H9 (cell line): ENCODE measurements around the gene ARPIN. TPM values are rescaled to one million over a fixed set of nuclear protein-coding genes. Genes with fewer than 3 reads are reported as not detected.

Source experiments
- DNase-seq: peaks from one replicate; pipeline ENCODE4 v3.0.0-alpha.2; 2017
- H2AFZ ChIP-seq: one replicate; pipeline ENCODE4 v1.6.1; 2013; ENCODE audit warnings: mild to moderate bottlenecking, low read length, control low read depth, moderate library complexity
- H2AK5ac ChIP-seq: 2 replicates; pipeline ENCODE4 v1.6.1; 2013; ENCODE audit warnings: low read length, control low read depth, mixed read lengths; ENCODE audit not compliant: insufficient read length
- H2BK120ac ChIP-seq: one replicate; pipeline ENCODE4 v1.6.1; 2013; ENCODE audit warnings: low read depth, mild to moderate bottlenecking, low read length, control low read depth, inconsistent platforms; ENCODE audit not compliant: poor library complexity, severe bottlenecking
- H2BK12ac ChIP-seq: 2 replicates; pipeline ENCODE4 v1.6.1; 2013; ENCODE audit warnings: low read length, control low read depth, mixed read lengths, low read depth; ENCODE audit not compliant: insufficient read length
- H2BK15ac ChIP-seq: 2 replicates; pipeline ENCODE4 v1.6.1; 2013; ENCODE audit warnings: low read depth, low read length, control low read depth
- H2BK20ac ChIP-seq: one replicate; pipeline ENCODE4 v1.6.1; 2013; ENCODE audit warnings: low read depth, mild to moderate bottlenecking, low read length, control low read depth, inconsistent platforms; ENCODE audit not compliant: poor library complexity, severe bottlenecking
- H2BK5ac ChIP-seq: 2 replicates; pipeline ENCODE4 v1.6.1; 2013; ENCODE audit warnings: low read length, control low read depth, mixed read lengths; ENCODE audit not compliant: insufficient read length
- H3K14ac ChIP-seq: 2 replicates; pipeline ENCODE4 v1.6.1; 2013; ENCODE audit warnings: low read length, control low read depth; ENCODE audit not compliant: insufficient read depth
- H3K18ac ChIP-seq: 2 replicates; pipeline ENCODE4 v1.6.1; 2013; ENCODE audit warnings: low read depth, mild to moderate bottlenecking, mixed read lengths, low read length, control low read depth; ENCODE audit not compliant: insufficient read length
- H3K23ac ChIP-seq: 2 replicates; pipeline ENCODE4 v1.6.1; 2013; ENCODE audit warnings: low read length, control low read depth, mixed read lengths, low read depth; ENCODE audit not compliant: insufficient read length
- H3K23me2 ChIP-seq: 2 replicates; pipeline ENCODE4 v1.6.1; 2013; ENCODE audit warnings: low read depth, mild to moderate bottlenecking, mixed read lengths, low read length, control low read depth; ENCODE audit not compliant: insufficient read length, poor library complexity, severe bottlenecking
- H3K27ac ChIP-seq: 2 replicates; pipeline ENCODE4 v1.5.1; 2013; ENCODE audit warnings: low read length, control low read depth, mixed read lengths, low read depth; ENCODE audit not compliant: insufficient read length
- H3K27me3 ChIP-seq: 2 replicates; pipeline ENCODE4 v1.6.1; 2013; ENCODE audit warnings: low read length, control low read depth, inconsistent platforms; ENCODE audit not compliant: insufficient read depth
- H3K4ac ChIP-seq: 2 replicates; pipeline ENCODE4 v1.6.1; 2013; ENCODE audit warnings: low read depth, mild to moderate bottlenecking, control low read depth, inconsistent platforms, low read length, moderate library complexity
- H3K4me1 ChIP-seq: 2 replicates; pipeline ENCODE4 v1.6.1; 2013; ENCODE audit warnings: low read length, control low read depth, inconsistent platforms; ENCODE audit not compliant: insufficient read depth
- H3K4me2 ChIP-seq: 2 replicates; pipeline ENCODE4 v1.6.1; 2013; ENCODE audit warnings: low read length, control low read depth, mixed read lengths; ENCODE audit not compliant: insufficient read length, insufficient read depth
- H3K56ac ChIP-seq: 2 replicates; pipeline ENCODE4 v1.6.1; 2013; ENCODE audit warnings: low read depth, mild to moderate bottlenecking, mixed read lengths, low read length, control low read depth; ENCODE audit not compliant: insufficient read length
- H3K79me1 ChIP-seq: 2 replicates; pipeline ENCODE4 v1.6.1; 2013; ENCODE audit warnings: low read depth, mild to moderate bottlenecking, moderate library complexity, low read length, control low read depth, inconsistent platforms; ENCODE audit not compliant: insufficient read depth, poor library complexity, severe bottlenecking
- H3K79me2 ChIP-seq: 2 replicates; pipeline ENCODE4 v1.6.1; 2013; ENCODE audit warnings: low read length, control low read depth, inconsistent platforms; ENCODE audit not compliant: insufficient read depth
- H3K9ac ChIP-seq: 2 replicates; pipeline ENCODE4 v1.6.1; 2013; ENCODE audit warnings: low read length, control low read depth, mixed read lengths; ENCODE audit not compliant: insufficient read length; ENCODE audit errors: extremely low read depth
- H3K9me3 ChIP-seq: one replicate; pipeline ENCODE4 v1.6.1; 2013; ENCODE audit warnings: low read depth, low read length, inconsistent platforms; ENCODE audit not compliant: control insufficient read depth
- H3T11ph ChIP-seq: one replicate; pipeline ENCODE4 v1.6.1; 2013; ENCODE audit warnings: mild to moderate bottlenecking, low read length, control low read depth, inconsistent platforms
- H4K20me1 ChIP-seq: one replicate; pipeline ENCODE4 v1.6.1; 2013; ENCODE audit not compliant: control insufficient read depth, insufficient read length, insufficient read depth
- H4K5ac ChIP-seq: 2 replicates; pipeline ENCODE4 v1.6.1; 2013; ENCODE audit warnings: low read depth, mild to moderate bottlenecking, mixed read lengths, low read length, control low read depth; ENCODE audit not compliant: insufficient read length
- H4K8ac ChIP-seq: replicated peaks from 2 replicates; pipeline ENCODE4 v1.6.1; 2013; ENCODE audit warnings: low read length, control low read depth, mixed read lengths, low read depth; ENCODE audit not compliant: insufficient read length
- H4K91ac ChIP-seq: 2 replicates; pipeline ENCODE4 v1.6.1; 2013; ENCODE audit warnings: low read depth, mild to moderate bottlenecking, moderate library complexity, mixed read lengths, low read length, control low read depth; ENCODE audit not compliant: insufficient read length
- H3K27ac Mint-ChIP-seq, 3 experiments: 2 replicates in 2 of 3; 3 replicates in 1 of 3; pipeline ENCODE4 v1.8.0; 2020 to 2021; ENCODE audit warnings: mixed read lengths in 3 of 3, mild to moderate bottlenecking in 1 of 3, moderate library complexity in 1 of 3
- H3K27me3 Mint-ChIP-seq: 2 replicates; pipeline ENCODE4 v1.8.0; 2021; ENCODE audit warnings: low read depth, mild to moderate bottlenecking, moderate library complexity, mixed read lengths
- H3K36me3 Mint-ChIP-seq, 3 experiments: 2 replicates in 2 of 3; 3 replicates in 1 of 3; pipeline ENCODE4 v1.8.0; 2020 to 2021; ENCODE audit warnings: low read depth in 3 of 3, mixed read lengths in 3 of 3; ENCODE audit not compliant: insufficient read depth in 1 of 3
- H3K4me1 Mint-ChIP-seq, 2 experiments: 2 replicates each; pipeline ENCODE4 v1.8.0; 2020; ENCODE audit warnings: mixed read lengths in 2 of 2
- H3K4me3 Mint-ChIP-seq, 2 experiments: 2 replicates in 1 of 2; 3 replicates in 1 of 2; pipeline ENCODE4 v1.8.0; 2020 to 2021; ENCODE audit warnings: mild to moderate bottlenecking in 2 of 2, mixed read lengths in 2 of 2, moderate library complexity in 1 of 2
- H3K9me3 Mint-ChIP-seq, 2 experiments: 2 replicates in 1 of 2; 3 replicates in 1 of 2; pipeline ENCODE4 v1.8.0; 2020; ENCODE audit warnings: mild to moderate bottlenecking in 2 of 2, mixed read lengths in 2 of 2, moderate library complexity in 1 of 2
- WGBS: extraction: QIAGEN DNeasy Blood & Tissue Kit; methylation state at CpG from one replicate; pipeline ENCODE4 v1.1.7; 2013; ENCODE audit warnings: missing lambda C conversion rate, low lambda C conversion rate, mixed read lengths; ENCODE audit not compliant: insufficient read length; ENCODE audit errors: extremely low coverage; 5-methylcytosine and 5-hydroxymethylcytosine counted together
- total RNA-seq: library from RNA; stranded (reverse); gene quantifications from 2 replicates; pipeline ENCODE4 v1.2.1, GENCODE V29; 2021
- TF ChIP-seq, protein P1 (sequence below): fragments of 200-600 bp; sonication (generic); conservative IDR thresholded peaks from 3 replicates; pipeline ENCODE4 v1.8.0; 2021; ENCODE audit warnings: antibody characterized with exemption, mild to moderate bottlenecking

Gene ARPIN
- total RNA-seq, 1 experiment from 2014 or later: 6.4 TPM

DNA sequence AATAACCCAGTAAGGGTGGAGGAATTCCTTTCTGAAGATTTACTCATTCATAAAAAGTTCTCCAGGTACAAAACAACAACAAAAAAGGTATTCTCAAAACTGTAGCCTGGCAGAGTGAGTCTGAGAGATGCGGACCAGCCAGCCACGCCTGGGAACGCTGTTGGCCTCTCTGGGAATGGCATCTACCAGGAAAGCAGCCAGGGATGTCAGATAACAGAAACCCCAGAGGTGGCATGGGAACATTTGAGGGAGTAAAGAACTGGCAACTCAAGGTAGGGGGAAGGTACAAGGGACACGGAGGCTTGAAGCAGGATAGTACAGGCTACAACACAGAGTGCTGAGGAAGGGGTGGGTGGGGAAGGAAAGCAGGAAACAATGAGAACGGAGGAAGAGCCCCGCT is 11.9 kb downstream of the ARPIN start:
- DNase-seq: no peak

More for the DNA sequence above, 11.9 kb downstream of the ARPIN start:
- Histone ChIP-seq H2BK12ac (no peak overlapping the region), H3K4ac (no peak overlapping the region), H3T11ph (no peak overlapping the region), H3K79me1 (no peaks in the 10 kb centered on the region), H3K27me3 (no peaks in the 10 kb centered on the region), H4K20me1 (no peaks in the 10 kb centered on the region), H3K4me2 (no peak overlapping the region), H2BK15ac (no peak overlapping the region), H3K14ac (no peak overlapping the region), H3K23me2 (no peaks in the 10 kb centered on the region), H3K9ac (no peak overlapping the region), H4K5ac (no peak overlapping the region), H4K8ac (no peak overlapping the region), H2BK120ac (no peak overlapping the region), H2AFZ (no peak overlapping the region), H3K27ac (no peak overlapping the region), H3K4me1 (no peaks in the 10 kb centered on the region), H3K18ac (no peak overlapping the region), H3K56ac (no peak overlapping the region), H2BK20ac (no peak overlapping the region), H2AK5ac (no peak overlapping the region), H3K23ac (no peak overlapping the region), H4K91ac (no peak overlapping the region), H2BK5ac (no peak overlapping the region), H3K79me2 (no peaks in the 10 kb centered on the region), H3K9me3 (no peaks in the 10 kb centered on the region)
- Mint-ChIP-seq H3K9me3 (no peaks in the 10 kb centered on the region), H3K27me3 (no peaks in the 10 kb centered on the region), H3K36me3 (peaks cover 0 to 5% (median 1%) of the 10 kb centered on the region in 3 experiments; a peak in 2 of 7 replicates), H3K4me1 (peaks cover 6% of the 10 kb centered on the region in 2 experiments), H3K4me3 (no peak overlapping the region), H3K27ac (peak overlapping the region in 2 of 3 experiments; percentile 53 to 80; a peak in 1 of 7 replicates)
- TF ChIP-seq, protein P1, sequence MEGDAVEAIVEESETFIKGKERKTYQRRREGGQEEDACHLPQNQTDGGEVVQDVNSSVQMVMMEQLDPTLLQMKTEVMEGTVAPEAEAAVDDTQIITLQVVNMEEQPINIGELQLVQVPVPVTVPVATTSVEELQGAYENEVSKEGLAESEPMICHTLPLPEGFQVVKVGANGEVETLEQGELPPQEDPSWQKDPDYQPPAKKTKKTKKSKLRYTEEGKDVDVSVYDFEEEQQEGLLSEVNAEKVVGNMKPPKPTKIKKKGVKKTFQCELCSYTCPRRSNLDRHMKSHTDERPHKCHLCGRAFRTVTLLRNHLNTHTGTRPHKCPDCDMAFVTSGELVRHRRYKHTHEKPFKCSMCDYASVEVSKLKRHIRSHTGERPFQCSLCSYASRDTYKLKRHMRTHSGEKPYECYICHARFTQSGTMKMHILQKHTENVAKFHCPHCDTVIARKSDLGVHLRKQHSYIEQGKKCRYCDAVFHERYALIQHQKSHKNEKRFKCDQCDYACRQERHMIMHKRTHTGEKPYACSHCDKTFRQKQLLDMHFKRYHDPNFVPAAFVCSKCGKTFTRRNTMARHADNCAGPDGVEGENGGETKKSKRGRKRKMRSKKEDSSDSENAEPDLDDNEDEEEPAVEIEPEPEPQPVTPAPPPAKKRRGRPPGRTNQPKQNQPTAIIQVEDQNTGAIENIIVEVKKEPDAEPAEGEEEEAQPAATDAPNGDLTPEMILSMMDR: no peak
- no CpG with 5 or more reads among the region's 6 CpGs for WGBS
